ENCODE measurements around the gene OR56A5. TPM values are rescaled to one million over a fixed set of nuclear protein-coding genes. Genes with fewer than 3 reads are reported as not detected.

OR56A5 gene
- total and polyA plus RNA-seq, 4 donors = not detected

- WGBS = 84% methylated on average over 4 of the region's 4 CpGs
- Histone ChIP-seq H3K27ac (ENCODE audit: low read depth in 1 of 2, low read length in 2 of 2) (no peak overlapping the region), H3K27me3 (ENCODE audit: control insufficient read depth in 4 of 4, insufficient read depth in 4 of 4, low read length in 3 of 4) (peaks cover 0 to 5% (median 0%) of the 10 kb centered on the region in 4 donors), H3K4me1 (ENCODE audit: control insufficient read depth in 4 of 4, insufficient read depth in 4 of 4, low read length in 3 of 4) (no peaks in the 10 kb centered on the region), H3K9me3 (ENCODE audit: control insufficient read depth in 4 of 4, low read length in 3 of 4) (no peaks in the 10 kb centered on the region), H3K9ac (ENCODE audit: low read depth in 1 of 2, low read length in 2 of 2) (no peak overlapping the region), H3K36me3 (ENCODE audit: control insufficient read depth in 4 of 4, insufficient read depth in 3 of 4, low read depth in 1 of 4, low read length in 3 of 4) (no peaks in the 10 kb centered on the region), H3K4me3 (ENCODE audit: low read depth in 1 of 3, low read length in 3 of 3) (no peak overlapping the region)
- DNase-seq (ENCODE audit: low spot score) = no peak
- TF ChIP-seq CTCF (IDR thresholded peaks at IDR 0.05; ENCODE audit: low read depth, low read length, missing input control) (no peak), ZBTB33 (IDR thresholded peaks at IDR 0.05) (no peak), RXRA (IDR thresholded peaks at IDR 0.05) (no peak), REST (IDR thresholded peaks at IDR 0.05) (no peak), FOXA2 (IDR thresholded peaks at IDR 0.05) (no peak), JUND (IDR thresholded peaks at IDR 0.05) (no peak), GABPA (IDR thresholded peaks at IDR 0.05 in 1 of 2, conservative IDR thresholded peaks at IDR 0.05 in 1 of 2) (no peak), TAF1 (conservative IDR thresholded peaks at IDR 0.05) (no peak), NR2F2 (IDR thresholded peaks at IDR 0.05) (no peak), RAD21 (IDR thresholded peaks at IDR 0.05) (no peak), HNF4A (conservative IDR thresholded peaks at IDR 0.05) (no peak), ATF3 (IDR thresholded peaks at IDR 0.05) (no peak), FOXA1 (IDR thresholded peaks at IDR 0.05) (no peak), MAX (IDR thresholded peaks at IDR 0.05) (no peak), HNF4G (IDR thresholded peaks at IDR 0.05) (no peak), YY1 (IDR thresholded peaks at IDR 0.05) (no peak)
Observed at GRCh38 chr11:6012035-6012668, 43.9 kb upstream of the OR56A5 start.
